Activated T-cell treated with anti-CD3 and anti-CD28 coated beads, Interleukin-2, amount 50 U/mL, for 72 hours (primary cell): ENCODE data around the gene HIGD1A. TPM values are rescaled to one million over a fixed set of nuclear protein-coding genes. Genes with fewer than 3 reads are reported as not detected.

ENCODE experiments used
- ATAC-seq, 2 donors: fragments of 150-1000 bp; cut with Tn5 transposase; replicated peaks in 1 of 2; 2 replicates each; pipeline ENCODE4 v1.10.0; 2021; ENCODE audit warnings: moderate library complexity in 2 of 2, mild to moderate bottlenecking in 1 of 2
- DNase-seq, 2 donors: peaks; one replicate each; pipeline ENCODE4 v3.0.0; 2021 to 2022; ENCODE audit warnings: mixed read lengths in 1 of 2
- H3K27ac Mint-ChIP-seq: one replicate; pipeline ENCODE4 v1.8.0; 2022; ENCODE audit warnings: mild to moderate bottlenecking, moderate library complexity, mixed read lengths
- H3K27me3 Mint-ChIP-seq: one replicate; pipeline ENCODE4 v1.8.0; 2022; ENCODE audit warnings: low read depth, mixed read lengths
- H3K36me3 Mint-ChIP-seq, 2 donors: one replicate each; pipeline ENCODE4 v1.8.0; 2022; ENCODE audit warnings: mixed read lengths in 2 of 2, mild to moderate bottlenecking in 1 of 2; ENCODE audit not compliant: insufficient read depth in 2 of 2
- H3K4me1 Mint-ChIP-seq: one replicate; pipeline ENCODE4 v1.8.0; 2022; ENCODE audit warnings: low read depth, mixed read lengths
- H3K4me3 Mint-ChIP-seq, 2 donors: one replicate each; pipeline ENCODE4 v1.8.0; 2022; ENCODE audit warnings: mild to moderate bottlenecking in 2 of 2, mixed read lengths in 2 of 2, moderate library complexity in 2 of 2
- H3K9me3 Mint-ChIP-seq, 2 donors: one replicate each; pipeline ENCODE4 v1.8.0; 2022; ENCODE audit warnings: mixed read lengths in 2 of 2
- total RNA-seq, 2 donors: library from RNA; stranded (reverse); gene quantifications; one replicate each; pipeline ENCODE4 v1.2.3, GENCODE V29; 2022

The HIGD1A gene
- total RNA-seq, 2 donors from 2014 or later, result 54.0 to 63.8 TPM

DNA sequence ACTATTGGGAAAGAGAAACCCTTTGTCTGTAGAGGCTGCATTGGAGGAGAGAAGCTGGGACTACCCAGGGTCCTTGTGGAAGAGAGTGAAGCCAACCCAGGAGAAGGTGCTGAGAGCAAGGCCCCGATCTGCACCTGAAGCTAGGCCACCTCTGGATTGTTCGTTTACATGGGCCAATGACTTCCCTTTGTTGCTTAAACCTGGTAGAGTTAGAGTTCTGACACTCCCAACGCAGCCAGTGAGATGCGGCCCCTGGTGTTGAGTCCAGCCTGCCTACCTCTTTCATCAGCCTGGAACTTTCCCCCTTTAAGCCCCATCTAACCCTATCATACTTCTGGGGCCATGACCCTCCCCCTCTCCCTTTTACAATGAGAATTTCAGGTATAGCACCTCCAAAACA lies 62.0 kb downstream of the HIGD1A start:
- H3K4me1 Mint-ChIP-seq, result no peaks in the 10 kb centered on the region
- no peaks in the 10 kb centered on the region for H3K9me3 Mint-ChIP-seq
- ATAC-seq, result no peak
- H3K27ac Mint-ChIP-seq, result no peak overlapping the region
- no peak for DNase-seq
- peaks cover 0 to 3% of the 10 kb centered on the region in 2 donors for H3K36me3 Mint-ChIP-seq
- H3K4me3 Mint-ChIP-seq, result no peak overlapping the region
- H3K27me3 Mint-ChIP-seq, result no peaks in the 10 kb centered on the region

- Mint-ChIP-seq H3K9me3 (no peaks in the 10 kb centered on the region), H3K4me3 (no peak overlapping the region), H3K27me3 (no peaks in the 10 kb centered on the region), H3K27ac (no peak overlapping the region), H3K4me1 (no peaks in the 10 kb centered on the region), H3K36me3 (peaks cover 0 to 3% of the 10 kb centered on the region in 2 donors)
- no peak for ATAC-seq
- DNase-seq, result no peak
Measured at GRCh38 chr3:42741796-42742195, 62.5 kb downstream of the HIGD1A start.

- no peaks in the 10 kb centered on the region for H3K4me1 Mint-ChIP-seq
Measured at GRCh38 chr3:42739401-42740158, 64.7 kb downstream of the HIGD1A start.

GRCh38 chr3:42736531-42736930 lies 67.8 kb downstream of the HIGD1A start:
- DNase-seq (no peak), ATAC-seq (no peak)
- Mint-ChIP-seq H3K27me3 (no peaks in the 10 kb centered on the region), H3K4me3 (no peak overlapping the region), H3K36me3 (peaks cover 0 to 3% of the 10 kb centered on the region in 2 donors), H3K9me3 (no peaks in the 10 kb centered on the region), H3K27ac (no peak overlapping the region), H3K4me1 (no peaks in the 10 kb centered on the region)

More at GRCh38 chr3:42739401-42740158, 64.7 kb downstream of the HIGD1A start:
- no peak for ATAC-seq
- no peaks in the 10 kb centered on the region for H3K9me3 Mint-ChIP-seq
- no peak overlapping the region for H3K27ac Mint-ChIP-seq
- H3K36me3 Mint-ChIP-seq, result peaks cover 0 to 3% of the 10 kb centered on the region in 2 donors
- no peak for DNase-seq
- H3K27me3 Mint-ChIP-seq, result no peaks in the 10 kb centered on the region
- no peak overlapping the region for H3K4me3 Mint-ChIP-seq

DNA sequence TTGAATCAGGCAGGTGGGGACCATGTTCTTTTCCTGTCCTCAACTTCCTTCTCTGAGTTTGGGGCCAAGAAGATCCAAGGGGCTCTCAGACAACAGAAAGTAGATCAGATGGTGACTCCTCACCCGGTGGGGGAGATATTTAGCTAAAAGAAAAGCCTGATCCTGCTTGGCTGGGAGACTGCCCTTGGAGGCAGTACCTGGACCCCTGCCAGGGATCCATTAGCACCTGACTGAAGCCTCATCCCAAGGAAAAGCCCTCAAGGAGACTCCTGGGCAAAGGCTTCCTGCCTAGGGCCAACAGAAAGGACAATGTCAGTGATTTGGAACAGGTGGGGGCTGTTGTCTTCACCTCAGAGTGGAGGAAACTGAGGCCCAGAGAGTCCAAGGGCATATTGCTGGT lies 68.2 kb downstream of the HIGD1A start:
- no peak for DNase-seq

DNA sequence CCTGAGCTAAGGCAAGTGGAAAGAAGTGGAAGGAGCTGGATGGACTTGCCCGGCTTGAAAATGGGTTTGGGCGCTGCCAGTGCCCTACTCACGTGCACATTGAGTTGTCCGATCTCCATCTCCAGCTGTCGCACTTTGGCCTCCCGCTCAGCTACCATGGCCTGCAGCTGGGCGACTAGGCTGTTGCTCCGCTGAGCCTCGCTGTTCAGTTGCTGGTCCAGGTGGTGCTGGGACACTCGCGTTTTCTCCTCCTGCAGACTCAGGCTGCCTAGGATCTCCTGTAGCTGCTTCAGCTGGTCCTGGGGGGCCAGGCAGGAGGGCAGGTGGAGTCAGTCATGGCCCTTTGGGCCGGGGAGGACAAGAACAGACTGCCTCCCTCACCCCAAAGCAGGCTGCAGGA lies 68.7 kb downstream of the HIGD1A start:
- H3K27me3 Mint-ChIP-seq, result no peaks in the 10 kb centered on the region

More for the DNA sequence above, 68.2 kb downstream of the HIGD1A start:
- Mint-ChIP-seq H3K4me1 (no peaks in the 10 kb centered on the region), H3K9me3 (no peaks in the 10 kb centered on the region), H3K27me3 (no peaks in the 10 kb centered on the region), H3K36me3 (peaks cover 0 to 3% of the 10 kb centered on the region in 2 donors), H3K27ac (no peak overlapping the region), H3K4me3 (no peak overlapping the region)
- no peak for ATAC-seq

DNA sequence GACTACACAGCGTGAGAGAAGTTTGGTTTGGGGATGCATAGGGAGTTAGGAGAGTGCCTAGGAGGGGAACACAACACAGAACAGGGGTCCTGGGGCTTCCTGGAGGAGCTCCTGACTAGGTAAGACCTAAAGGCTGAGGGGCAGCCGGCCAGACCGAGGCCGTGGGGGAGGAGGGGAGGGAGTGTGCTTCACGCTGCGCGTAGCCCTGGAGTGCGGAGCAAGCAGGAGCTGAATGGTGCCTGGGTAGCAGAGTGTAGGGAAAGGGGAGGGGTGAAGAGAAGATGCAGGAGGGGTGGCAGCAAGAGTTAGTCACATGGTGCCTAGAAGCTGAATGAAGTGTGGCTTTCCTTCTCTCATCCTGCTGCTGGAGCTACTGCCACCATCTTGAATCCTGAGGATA lies 69.3 kb downstream of the HIGD1A start:
- no peak overlapping the region for H3K4me3 Mint-ChIP-seq
- no peaks in the 10 kb centered on the region for H3K27me3 Mint-ChIP-seq
- no peak overlapping the region for H3K27ac Mint-ChIP-seq
- no peaks in the 10 kb centered on the region for H3K4me1 Mint-ChIP-seq
- H3K36me3 Mint-ChIP-seq, result peaks cover 0 to 3% of the 10 kb centered on the region in 2 donors
- DNase-seq (no peak), ATAC-seq (no peak)
- no peaks in the 10 kb centered on the region for H3K9me3 Mint-ChIP-seq

More for the DNA sequence above, 68.7 kb downstream of the HIGD1A start:
- ATAC-seq (no peak), DNase-seq (no peak)
- Mint-ChIP-seq H3K4me3 (no peak overlapping the region), H3K4me1 (no peaks in the 10 kb centered on the region), H3K36me3 (peaks cover 0 to 3% of the 10 kb centered on the region in 2 donors), H3K27ac (no peak overlapping the region), H3K9me3 (no peaks in the 10 kb centered on the region)

DNA sequence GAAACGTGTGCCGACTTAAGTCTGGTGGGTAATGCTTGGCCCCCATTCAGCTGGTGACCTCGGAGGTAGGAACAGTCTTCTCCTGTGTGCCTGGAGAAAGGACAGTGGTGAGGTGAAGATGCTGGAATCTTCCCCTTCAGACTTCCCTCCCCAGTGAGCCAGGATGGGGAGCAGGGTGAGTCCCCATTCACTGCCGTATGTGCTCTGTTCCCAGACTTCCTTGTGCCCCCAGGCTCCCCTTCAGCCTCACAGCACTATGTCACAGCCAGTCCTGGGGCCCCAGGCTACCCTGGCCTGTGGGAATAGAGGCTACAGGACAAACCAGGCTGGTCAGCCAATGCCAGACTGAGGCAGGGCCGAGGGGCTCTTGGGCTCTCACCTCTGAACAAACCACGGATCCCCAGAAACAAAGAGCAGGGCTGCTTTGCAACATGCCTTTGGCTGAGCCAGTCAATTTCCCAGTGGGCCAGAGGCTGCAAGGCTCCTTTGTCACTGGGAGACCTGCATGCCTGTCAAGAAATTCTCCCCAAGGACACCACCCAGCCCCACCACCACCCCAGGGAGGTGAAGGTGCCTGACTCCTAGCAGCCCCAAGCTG lies 69.9 kb downstream of the HIGD1A start:
- DNase-seq (no peak), ATAC-seq (no peak)
- Mint-ChIP-seq H3K27me3 (no peaks in the 10 kb centered on the region), H3K27ac (no peak overlapping the region), H3K4me1 (no peaks in the 10 kb centered on the region), H3K9me3 (no peaks in the 10 kb centered on the region), H3K4me3 (no peak overlapping the region), H3K36me3 (peaks cover 0 to 3% of the 10 kb centered on the region in 2 donors)

DNA sequence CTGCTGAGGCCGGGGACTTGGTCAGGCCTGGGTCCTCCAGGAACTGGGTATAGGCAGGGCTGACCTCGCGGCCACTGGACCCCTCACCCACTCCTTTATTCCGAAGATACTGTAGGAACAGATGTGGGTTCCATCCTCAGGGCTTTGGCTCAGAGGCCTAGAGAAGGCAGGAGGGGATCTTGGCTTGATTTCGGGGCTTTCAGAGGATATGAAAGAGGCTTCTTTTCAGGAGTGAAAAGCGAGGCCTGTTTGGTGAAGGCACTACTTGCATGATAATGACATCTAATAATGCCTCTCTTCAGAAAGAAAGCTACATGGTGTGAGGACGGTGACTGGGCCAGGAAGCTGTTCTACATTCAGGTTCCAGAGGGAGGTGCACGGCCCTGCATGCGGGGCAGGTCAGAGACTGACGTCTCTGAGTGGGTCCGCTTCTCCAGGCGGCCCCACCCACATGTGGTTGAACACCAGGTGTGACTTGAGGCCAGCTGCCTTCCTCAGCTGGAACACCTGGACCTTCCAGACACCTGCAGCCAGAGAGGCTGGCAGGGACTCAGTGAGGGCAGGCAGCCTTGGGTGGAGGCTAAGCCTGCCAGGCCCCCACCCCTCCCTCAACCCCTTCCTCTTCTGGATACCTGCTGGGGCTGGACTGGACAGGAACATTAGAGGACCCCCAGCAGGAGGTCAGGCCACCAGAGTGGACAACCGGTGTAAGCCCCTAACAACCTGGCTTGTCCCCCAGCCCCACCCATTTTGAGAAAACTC lies 70.6 kb downstream of the HIGD1A start:
- H3K36me3 Mint-ChIP-seq, result peaks cover 0 to 3% of the 10 kb centered on the region in 2 donors
- H3K9me3 Mint-ChIP-seq, result no peaks in the 10 kb centered on the region
- no peak overlapping the region for H3K27ac Mint-ChIP-seq
- no peaks in the 10 kb centered on the region for H3K27me3 Mint-ChIP-seq
- H3K4me3 Mint-ChIP-seq, result no peak overlapping the region
- DNase-seq (no peak), ATAC-seq (no peak)
- H3K4me1 Mint-ChIP-seq, result no peaks in the 10 kb centered on the region

Other genes with a start within 250 kb of the HIGD1A start
- gene SEC22C, start 222.5 kb downstream of the HIGD1A start, total RNA-seq, result 10 to 100 TPM; 60.6 to 66.4 TPM
- gene SS18L2, start 213.6 kb downstream of the HIGD1A start, total RNA-seq, result 10 to 100 TPM; 58.1 to 72.2 TPM
- gene NKTR, start 203.8 kb downstream of the HIGD1A start, total RNA-seq, result 100 to 1,000 TPM; 109 to 111 TPM
- gene ZBTB47, start 150.8 kb downstream of the HIGD1A start, total RNA-seq, result under 1 TPM; 0.55 to 0.69 TPM
- gene KLHL40, start 119.0 kb downstream of the HIGD1A start, total RNA-seq, result not detected
- gene HHATL, start 101.7 kb downstream of the HIGD1A start, total RNA-seq, result not detected
- gene CCDC13, start 31.2 kb downstream of the HIGD1A start, total RNA-seq, result under 1 TPM; 0.32 to 0.70 TPM
- gene ACKR2, start 5.0 kb upstream of the HIGD1A start, total RNA-seq, result 1 to 10 TPM; 1.1 to 1.2 TPM
- not detected for gene CYP8B1, start 71.4 kb upstream of the HIGD1A start, total RNA-seq
- 1 to 10 TPM; 3.8 to 5.0 TPM for gene ZNF662, start 101.7 kb upstream of the HIGD1A start, total RNA-seq
- under 1 TPM in 1 of 2 donors, not detected in 1; 0.12 TPM for gene GASK1A, start 174.8 kb upstream of the HIGD1A start, total RNA-seq